T-helper 2 cell treated with Interferon-gamma antibody and Interleukin-4, amounts not matched to agents 5 μg/mL and 100 μg/mL, for 36 hours (primary cell): ENCODE data around the gene TMEM164.

Experiments
- DNase-seq: peaks from one replicate; pipeline ENCODE4 v3.0.0; 2021; ENCODE audit warnings: low spot score
- H3K27ac Mint-ChIP-seq: one replicate; pipeline ENCODE4 v1.8.0; 2021; ENCODE audit warnings: mild to moderate bottlenecking, mixed read lengths
- H3K27me3 Mint-ChIP-seq: one replicate; pipeline ENCODE4 v1.8.0; 2021; ENCODE audit warnings: low read depth, mixed read lengths
- H3K36me3 Mint-ChIP-seq: one replicate; pipeline ENCODE4 v1.8.0; 2021; ENCODE audit warnings: low read depth, mixed read lengths
- H3K4me1 Mint-ChIP-seq: one replicate; pipeline ENCODE4 v1.8.0; 2021; ENCODE audit warnings: low read depth, mixed read lengths
- H3K4me3 Mint-ChIP-seq: one replicate; pipeline ENCODE4 v1.8.0; 2022; ENCODE audit warnings: mild to moderate bottlenecking, moderate library complexity, mixed read lengths
- H3K9me3 Mint-ChIP-seq: one replicate; pipeline ENCODE4 v1.8.0; 2021; ENCODE audit warnings: mixed read lengths

Gene TMEM164

GRCh38 chrX:109992203-109992602 is 10.7 kb upstream of the TMEM164 start:
- H3K4me3 Mint-ChIP-seq: no peak overlapping the region
- no peak for DNase-seq
- H3K36me3 Mint-ChIP-seq: no peaks in the 10 kb centered on the region
- H3K27me3 Mint-ChIP-seq: no peaks in the 10 kb centered on the region
- no peaks in the 10 kb centered on the region for H3K9me3 Mint-ChIP-seq
- H3K4me1 Mint-ChIP-seq: peaks cover 36% of the 10 kb centered on the region
- H3K27ac Mint-ChIP-seq: no peak overlapping the region

GRCh38 chrX:109995155-109995554 is 7.8 kb upstream of the TMEM164 start:
- H3K4me1 Mint-ChIP-seq: peaks cover 20% of the 10 kb centered on the region
- no peaks in the 10 kb centered on the region for H3K27me3 Mint-ChIP-seq
- no peak overlapping the region for H3K27ac Mint-ChIP-seq
- H3K9me3 Mint-ChIP-seq: no peaks in the 10 kb centered on the region
- H3K4me3 Mint-ChIP-seq: no peak overlapping the region
- DNase-seq: no peak
- H3K36me3 Mint-ChIP-seq: no peaks in the 10 kb centered on the region

GRCh38 chrX:109997786-109998452 is 5.0 kb upstream of the TMEM164 start:
- Mint-ChIP-seq H3K36me3 (no peaks in the 10 kb centered on the region), H3K27ac (no peak overlapping the region), H3K4me3 (no peak overlapping the region), H3K9me3 (no peaks in the 10 kb centered on the region), H3K27me3 (no peaks in the 10 kb centered on the region), H3K4me1 (peaks cover 9% of the 10 kb centered on the region)
- DNase-seq: no peak

- Mint-ChIP-seq H3K27ac (no peak overlapping the region), H3K27me3 (no peaks in the 10 kb centered on the region), H3K36me3 (peaks cover 5% of the 10 kb centered on the region), H3K4me1 (peaks cover 18% of the 10 kb centered on the region), H3K4me3 (no peak overlapping the region), H3K9me3 (no peaks in the 10 kb centered on the region)
- DNase-seq: no peak
Measured at GRCh38 chrX:110000000-110000399, 2.9 kb upstream of the TMEM164 start.

GRCh38 chrX:110000847-110001713 is 1.8 kb upstream of the TMEM164 start:
- peaks cover 8% of the 10 kb centered on the region for H3K36me3 Mint-ChIP-seq
- H3K9me3 Mint-ChIP-seq: no peaks in the 10 kb centered on the region
- H3K4me1 Mint-ChIP-seq: peaks cover 21% of the 10 kb centered on the region
- no peak overlapping the region for H3K4me3 Mint-ChIP-seq
- no peak for DNase-seq
- no peak overlapping the region for H3K27ac Mint-ChIP-seq
- no peaks in the 10 kb centered on the region for H3K27me3 Mint-ChIP-seq

- H3K9me3 Mint-ChIP-seq: no peaks in the 10 kb centered on the region
- peaks cover 8% of the 10 kb centered on the region for H3K36me3 Mint-ChIP-seq
- H3K4me1 Mint-ChIP-seq: peaks cover 27% of the 10 kb centered on the region
- peak overlapping the region; percentile 87 for H3K4me3 Mint-ChIP-seq
- peak overlapping the region; percentile 91 for H3K27ac Mint-ChIP-seq
- no peaks in the 10 kb centered on the region for H3K27me3 Mint-ChIP-seq
- no peak for DNase-seq
Measured at GRCh38 chrX:110001740-110002299, 1.1 kb upstream of the TMEM164 start.

- Mint-ChIP-seq H3K36me3 (peaks cover 8% of the 10 kb centered on the region), H3K4me3 (peak overlapping the region; percentile 91), H3K27ac (peak overlapping the region; percentile 85), H3K9me3 (no peaks in the 10 kb centered on the region), H3K27me3 (no peaks in the 10 kb centered on the region), H3K4me1 (peaks cover 30% of the 10 kb centered on the region)
- DNase-seq: no peak
Measured at GRCh38 chrX:110003167-110004156, 548 bp downstream of the TMEM164 start.

- Mint-ChIP-seq H3K27ac (no peak overlapping the region), H3K4me3 (peak overlapping the region; percentile 91), H3K27me3 (no peaks in the 10 kb centered on the region), H3K4me1 (peaks cover 30% of the 10 kb centered on the region), H3K36me3 (peaks cover 13% of the 10 kb centered on the region), H3K9me3 (no peaks in the 10 kb centered on the region)
- DNase-seq: no peak
Measured at GRCh38 chrX:110004215-110004614, 1.3 kb downstream of the TMEM164 start.

- Mint-ChIP-seq H3K4me3 (peak overlapping the region; percentile 45), H3K27ac (no peak overlapping the region), H3K27me3 (no peaks in the 10 kb centered on the region), H3K36me3 (peaks cover 13% of the 10 kb centered on the region), H3K9me3 (no peaks in the 10 kb centered on the region), H3K4me1 (peaks cover 30% of the 10 kb centered on the region)
- DNase-seq: no peak
Measured at GRCh38 chrX:110004731-110005369, 1.9 kb downstream of the TMEM164 start.

- no peak for DNase-seq
- Mint-ChIP-seq H3K4me1 (peaks cover 30% of the 10 kb centered on the region), H3K36me3 (peaks cover 15% of the 10 kb centered on the region), H3K27me3 (no peaks in the 10 kb centered on the region), H3K9me3 (no peaks in the 10 kb centered on the region), H3K4me3 (no peak overlapping the region), H3K27ac (no peak overlapping the region)
Measured at GRCh38 chrX:110006161-110006560, 3.2 kb downstream of the TMEM164 start.

GRCh38 chrX:110006821-110007375 is 4.0 kb downstream of the TMEM164 start:
- peaks cover 27% of the 10 kb centered on the region for H3K4me1 Mint-ChIP-seq
- H3K9me3 Mint-ChIP-seq: no peaks in the 10 kb centered on the region
- H3K4me3 Mint-ChIP-seq: no peak overlapping the region
- peaks cover 15% of the 10 kb centered on the region for H3K36me3 Mint-ChIP-seq
- DNase-seq: no peak
- no peak overlapping the region for H3K27ac Mint-ChIP-seq
- H3K27me3 Mint-ChIP-seq: no peaks in the 10 kb centered on the region

- H3K4me1 Mint-ChIP-seq: peaks cover 25% of the 10 kb centered on the region
- H3K4me3 Mint-ChIP-seq: no peak overlapping the region
- no peaks in the 10 kb centered on the region for H3K9me3 Mint-ChIP-seq
- H3K27me3 Mint-ChIP-seq: no peaks in the 10 kb centered on the region
- no peak for DNase-seq
- no peak overlapping the region for H3K27ac Mint-ChIP-seq
- peaks cover 17% of the 10 kb centered on the region for H3K36me3 Mint-ChIP-seq
Measured at GRCh38 chrX:110008011-110008635, 5.2 kb downstream of the TMEM164 start.
